GM23338 (cell line): ENCODE data around the gene COL16A1. TPM values are rescaled to one million over a fixed set of nuclear protein-coding genes. Genes with fewer than 3 reads are reported as not detected.

Experiments
- ATAC-seq: fragments of 200-7000 bp; cut with Tn5 transposase; 3 replicates; pipeline ENCODE4 v1.9.1; 2020
- DNase-seq: peaks from one replicate; pipeline ENCODE4 v3.0.0-alpha.2; 2015; ENCODE audit warnings: low spot score
- H2AFZ ChIP-seq: fragments of 200-600 bp; sonication (generic); 2 replicates; pipeline ENCODE4 v1.8.0; 2016; ENCODE audit warnings: antibody characterized with exemption, mild to moderate bottlenecking, moderate library complexity
- H3F3A ChIP-seq: fragments of 200-600 bp; sonication (generic); replicated peaks from 2 replicates; pipeline ENCODE4 v1.8.0; 2017; ENCODE audit warnings: antibody characterized with exemption, mixed run types, low read depth
- H3K27ac ChIP-seq: fragments of 200-600 bp; sonication (generic); 2 replicates; pipeline ENCODE4 v1.6.1; 2016; ENCODE audit warnings: low read depth
- H3K27me3 ChIP-seq: fragments of 200-600 bp; sonication (generic); 2 replicates; pipeline ENCODE4 v1.8.0; 2016; ENCODE audit warnings: mild to moderate bottlenecking, mixed run types, moderate library complexity; ENCODE audit not compliant: insufficient read depth
- H3K36me3 ChIP-seq: fragments of 200-600 bp; sonication (generic); 2 replicates; pipeline ENCODE4 v1.8.0; 2016; ENCODE audit warnings: mild to moderate bottlenecking; ENCODE audit not compliant: insufficient read depth
- H3K4me1 ChIP-seq: fragments of 200-600 bp; sonication (generic); 2 replicates; pipeline ENCODE4 v1.8.0; 2016; ENCODE audit warnings: mild to moderate bottlenecking, moderate library complexity; ENCODE audit not compliant: insufficient read depth
- H3K4me2 ChIP-seq: fragments of 200-600 bp; sonication (generic); 2 replicates; pipeline ENCODE4 v1.7.1; 2017; ENCODE audit warnings: mixed run types
- H3K4me3 ChIP-seq: fragments of 200-600 bp; sonication (generic); 2 replicates; pipeline ENCODE4 v1.6.1; 2016; ENCODE audit warnings: mixed run types
- H3K79me2 ChIP-seq: fragments of 200-600 bp; sonication (generic); replicated peaks from 2 replicates; pipeline ENCODE4 v1.8.0; 2017; ENCODE audit warnings: mild to moderate bottlenecking; ENCODE audit not compliant: insufficient read depth
- H3K9me2 ChIP-seq: fragments of 200-600 bp; sonication (generic); 2 replicates; pipeline ENCODE4 v1.8.0; 2017; ENCODE audit not compliant: insufficient read depth
- H4K20me1 ChIP-seq: fragments of 200-600 bp; sonication (generic); replicated peaks from 2 replicates; pipeline ENCODE4 v1.8.0; 2017; ENCODE audit warnings: mild to moderate bottlenecking; ENCODE audit not compliant: insufficient read depth
- H3K27ac Mint-ChIP-seq: 2 replicates; pipeline ENCODE4 v1.8.0; 2020; ENCODE audit warnings: inconsistent platforms, mild to moderate bottlenecking, moderate library complexity, mixed read lengths
- H3K27me3 Mint-ChIP-seq: 3 replicates; pipeline ENCODE4 v1.8.0; 2022; ENCODE audit warnings: low read depth, mild to moderate bottlenecking, moderate library complexity, mixed read lengths, inconsistent platforms; ENCODE audit not compliant: insufficient read depth, poor library complexity
- H3K36me3 Mint-ChIP-seq: 3 replicates; pipeline ENCODE4 v1.8.0; 2021; ENCODE audit warnings: low read depth, mild to moderate bottlenecking, inconsistent platforms, moderate library complexity, mixed read lengths
- H3K4me1 Mint-ChIP-seq: 3 replicates; pipeline ENCODE4 v1.8.0; 2020; ENCODE audit warnings: mild to moderate bottlenecking, inconsistent platforms, mixed read lengths
- H3K4me3 Mint-ChIP-seq: 3 replicates; pipeline ENCODE4 v1.8.0; 2021; ENCODE audit warnings: moderate library complexity, mild to moderate bottlenecking, inconsistent platforms, mixed read lengths
- H3K9me3 Mint-ChIP-seq: 3 replicates; pipeline ENCODE4 v1.8.0; 2020; ENCODE audit warnings: moderate library complexity, mild to moderate bottlenecking, inconsistent platforms, mixed read lengths
- CREB1 ChIP-seq: fragments of 250-450 bp; sonication (Bioruptor Pico); IDR thresholded peaks from 2 replicates; pipeline ENCODE4 v1.5.0; 2020; ENCODE audit warnings: low read depth, mild to moderate bottlenecking, moderate library complexity
- ETS1 ChIP-seq: IDR thresholded peaks from 2 replicates; pipeline ENCODE4 v1.6.1; 2016; ENCODE audit warnings: antibody characterized with exemption
- EZH2 ChIP-seq: fragments of 200-600 bp; sonication (generic); IDR thresholded peaks from one replicate; pipeline ENCODE4 v1.8.0; 2017; ENCODE audit warnings: antibody characterized with exemption, mild to moderate bottlenecking, low read depth; ENCODE audit not compliant: unreplicated experiment
- EZH2phosphoT487 ChIP-seq: fragments of 200-600 bp; sonication (generic); IDR thresholded peaks from one replicate; pipeline ENCODE4 v1.8.1; 2018; ENCODE audit warnings: antibody characterized with exemption; ENCODE audit not compliant: unreplicated experiment
- JUNB ChIP-seq: IDR thresholded peaks from one replicate; pipeline ENCODE4 v1.6.1; 2016; ENCODE audit warnings: antibody characterized with exemption; ENCODE audit not compliant: unreplicated experiment
- NANOG ChIP-seq: IDR thresholded peaks from 2 replicates; pipeline ENCODE4 v1.6.1; 2016; ENCODE audit warnings: antibody characterized with exemption, borderline replicate concordance
- REST ChIP-seq: IDR thresholded peaks from one replicate; pipeline ENCODE4 v1.6.1; 2018; ENCODE audit warnings: antibody characterized with exemption; ENCODE audit not compliant: unreplicated experiment
- STAT1 ChIP-seq: IDR thresholded peaks from one replicate; pipeline ENCODE4 v1.6.1; 2016; ENCODE audit warnings: antibody characterized with exemption; ENCODE audit not compliant: unreplicated experiment
- ZNF114 ChIP-seq: fragments of 250-450 bp; sonication (Bioruptor Pico); IDR thresholded peaks from 2 replicates; pipeline ENCODE4 v1.5.0; 2020; ENCODE audit warnings: mild to moderate bottlenecking, moderate library complexity
- ZNF331 ChIP-seq: fragments of 250-450 bp; sonication (Bioruptor Pico); IDR thresholded peaks from 2 replicates; pipeline ENCODE4 v1.5.0; 2020; ENCODE audit warnings: low read depth, mild to moderate bottlenecking, moderate library complexity
- ZNF462 ChIP-seq: fragments of 250-450 bp; sonication (Bioruptor Pico); IDR thresholded peaks from 2 replicates; pipeline ENCODE4 v1.5.0; 2020; ENCODE audit warnings: mild to moderate bottlenecking, moderate library complexity
- polyA plus RNA-seq: library from polyadenylated mRNA; unstranded; fragments of >200 nt; fragmentation: Nextera tagmentation; extraction: Ambion mirVana; gene quantifications from 2 replicates; pipeline ENCODE4 v1.2.1, GENCODE V29; 2016
- total RNA-seq: library from RNA; depleted of rRNA; stranded (reverse); fragments of >200 nt; shearing (Covaris generic); gene quantifications from 2 replicates; pipeline ENCODE4 v1.2.3, GENCODE V29; 2014

The COL16A1 gene
- total and polyA plus RNA-seq, 2 experiments from 2014 or later: 4.2 to 13.2 TPM

- TF ChIP-seq ETS1: no peak
- TF ChIP-seq ZNF114 (CRISPR knock-in tag): no peak
Observed at GRCh38 chr1:31691446-31691845, 12.4 kb downstream of the COL16A1 start (continued).

- no peak overlapping the region for H3K27ac Mint-ChIP-seq
- H3K9me3 Mint-ChIP-seq: no peaks in the 10 kb centered on the region; the same call in 2 of the 3 replicates
- Histone ChIP-seq H3K27ac (no peak overlapping the region), H4K20me1 (no peaks in the 10 kb centered on the region), H3K4me3 (no peak overlapping the region), H3K4me1 (no peaks in the 10 kb centered on the region), H3K79me2 (no peaks in the 10 kb centered on the region), H3F3A (no peaks in the 10 kb centered on the region), H3K36me3 (no peaks in the 10 kb centered on the region), H3K27me3 (no peaks in the 10 kb centered on the region), H2AFZ (no peak overlapping the region), H3K4me2 (no peak overlapping the region), H3K9me2 (no peaks in the 10 kb centered on the region)
- DNase-seq: no peak
- no peaks in the 10 kb centered on the region for H3K36me3 Mint-ChIP-seq
- no peak for TF ChIP-seq CREB1 (CRISPR knock-in tag)
- no peak for TF ChIP-seq ZNF331 (CRISPR knock-in tag)
- no peak for TF ChIP-seq STAT1
- no peak for TF ChIP-seq ZNF114 (CRISPR knock-in tag)
- TF ChIP-seq REST: no peak
- TF ChIP-seq JUNB: no peak
- no peak for TF ChIP-seq EZH2phosphoT487
- no peak for TF ChIP-seq NANOG
- no peak for TF ChIP-seq ZNF462 (CRISPR knock-in tag)
- TF ChIP-seq ETS1: no peak
- no peak for TF ChIP-seq EZH2
- no peak for ATAC-seq
- no peak overlapping the region for H3K4me3 Mint-ChIP-seq
- H3K27me3 Mint-ChIP-seq: peaks cover 12% of the 10 kb centered on the region
- peaks cover 23% of the 10 kb centered on the region for H3K4me1 Mint-ChIP-seq
Observed at GRCh38 chr1:31690921-31691320, 12.9 kb downstream of the COL16A1 start.
